Left forelimb (tissue), 1 donor: Measurements from ENCODE around the gene IFI44.

Experiments
- DNase-seq: peaks from one replicate; pipeline ENCODE4 v3.0.0-alpha.2; 2018; ENCODE audit warnings: low spot score

Gene IFI44

GRCh38 chr1:78712467-78713051, 62.9 kb downstream of the IFI44 start:
- DNase-seq: no peak

GRCh38 chr1:78713297-78713696, 63.7 kb downstream of the IFI44 start:
- DNase-seq: no peak
